Heart left ventricle (tissue), 16 donors: ENCODE results near the gene GNB1. TPM values are rescaled to one million over a fixed set of nuclear protein-coding genes. Genes with fewer than 3 reads are reported as not detected.

Experiments
- ATAC-seq, 4 donors: fragments of 200-7000 bp; cut with Tn5 transposase; one replicate each; pipeline ENCODE4 v1.9.1; 2020 to 2022; ENCODE audit warnings: moderate library complexity in 4 of 4, mild to moderate bottlenecking in 3 of 4, moderate number of reproducible peaks in 1 of 4
- DNase-seq, 5 donors: peaks; one replicate each; pipeline ENCODE4 v3.0.0-alpha.2; 2020
- H3K27ac ChIP-seq, 12 donors: fragments of 200-600 bp; sonication (generic) in 4 of 12; one replicate each; pipeline versions ENCODE4 v1.5.0 to v1.8.0; 2016 to 2022; ENCODE audit warnings: mild to moderate bottlenecking in 2 of 12
- H3K27me3 ChIP-seq, 9 donors: fragments of 200-600 bp; sonication (generic) in 2 of 9; one replicate each; pipeline versions ENCODE4 v1.5.1 to v1.8.0; 2016 to 2022; ENCODE audit warnings: mild to moderate bottlenecking in 3 of 9
- H3K36me3 ChIP-seq, 9 donors: fragments of 200-600 bp; sonication (generic) in 2 of 9; one replicate each; pipeline versions ENCODE4 v1.5.0 to v1.8.0; 2018 to 2022; ENCODE audit warnings: mild to moderate bottlenecking in 2 of 9
- H3K4me1 ChIP-seq, 12 donors: fragments of 200-600 bp; sonication (generic) in 4 of 12; one replicate each; pipeline versions ENCODE4 v1.5.0 to v1.8.0; 2016 to 2022; ENCODE audit warnings: mild to moderate bottlenecking in 3 of 12
- H3K4me3 ChIP-seq, 12 donors: fragments of 200-600 bp; sonication (generic) in 4 of 12; one replicate each; pipeline versions ENCODE4 v1.5.0 to v1.8.0; 2017 to 2022; ENCODE audit warnings: mild to moderate bottlenecking in 9 of 12, moderate library complexity in 4 of 12
- H3K9me3 ChIP-seq, 12 donors: fragments of 200-600 bp; sonication (generic) in 4 of 12; one replicate each; pipeline versions ENCODE4 v1.5.0 to v1.8.0; 2016 to 2022; ENCODE audit warnings: mild to moderate bottlenecking in 1 of 12
- CTCF ChIP-seq, 12 donors: fragments of 200-600 bp; sonication (generic) in 4 of 12; IDR thresholded peaks; one replicate each; pipeline versions ENCODE4 v1.5.0 to v1.8.0; 2018 to 2022; ENCODE audit warnings: antibody characterized with exemption in 12 of 12, mild to moderate bottlenecking in 5 of 12
- POLR2A ChIP-seq, 2 donors: fragments of 450-650 bp; IDR thresholded peaks; one replicate each; pipeline ENCODE4 v1.6.1; 2017; ENCODE audit warnings: antibody characterized with exemption in 2 of 2, mild to moderate bottlenecking in 2 of 2, moderate library complexity in 2 of 2
- WGBS, 4 donors: extraction: QIAGEN DNeasy Blood & Tissue Kit in 2 of 4; methylation state at CpG; one replicate each; pipeline versions ENCODE4 v1.1.5 to v1.1.7; 2013 to 2018; 5-methylcytosine and 5-hydroxymethylcytosine counted together
- intact Hi-C, 10 donors: fragments of 100-400 bp; cut with DNase I; formaldehyde crosslinking; loops; one replicate each; pipeline versions ENCODE4 v1.11.1 to v1.14.2; 2022
- polyA plus RNA-seq, 2 donors: library from polyadenylated mRNA; stranded (reverse); fragments of 200-250 nt; gene quantifications; one replicate each; pipeline ENCODE4 v1.2.3, GENCODE V29; 2013
- total RNA-seq, 9 donors: library from RNA; depleted of rRNA in 2 of 9; stranded (reverse); fragments of >200 nt in 2 of 9; fragmentation: NEBNext Ultra II Directional in 3 of 9; extraction: Animal tissue kit (Norgen Biotek cat#: 25700) in 3 of 9; gene quantifications; one replicate each; pipeline versions ENCODE4 v1.1.0 to v1.2.4, GENCODE V29; 2016 to 2023
- donor health status: ischemic (EF 13 %, LVEDD 7.1; RV severe dilation, severe dysfunction).
- donor health status: healthy with polysubstance abuse.
- donor health status: DM: no; HTN: yes; CAD: no.
- donor health status: DM: no; HTN: no; CAD: no.
- donor health status: ischemic (EF 25% LVEDD 6.9; RV normal size, moderate dysfunction).
- donor health status: ischemic (EF 25% LVEDD 5.7; RV mildly dilated, moderate dysfunction).
- donor health status: healthy.
- donor health status: DM: yes; HTN: yes; CAD: no.
- donor health status: ischemic (EF 35%, LVEDD 5.7; RV mildly dilated, moderate dysfunction).
- donor health status: nonischemic (EF 11% LVEDD 7.7; RV severe dilation, severe dysfunction).
- donor health status: DM: yes; HTN: yes; CAD: no.
- donor health status: PGD.
- donor health status: ischemic (EF 29% LVEDD 5.4; RV normal size, mild dysfunction).
- donor health status: nonischemic (EF 23%, LVEDD 6.1; RV moderate dilation, normal function).

GNB1 gene
- total and polyA plus RNA-seq, 11 donors = 52.9 to 275 (median 172) TPM

- H3K4me1 ChIP-seq = no peaks in the 10 kb centered on the region
- no peaks in the 10 kb centered on the region for H3K27me3 ChIP-seq
- H3K27ac ChIP-seq = no peak overlapping the region
- no peaks in the 10 kb centered on the region for H3K9me3 ChIP-seq
- no peak for ATAC-seq
- TF ChIP-seq POLR2A (IDR thresholded peaks at IDR 0.05) (no peak), CTCF (IDR thresholded peaks at IDR 0.05) (no peak)
- H3K36me3 ChIP-seq = peaks cover 0 to 93% (median 63%) of the 10 kb centered on the region in 9 donors
- no peak overlapping the region for H3K4me3 ChIP-seq
- WGBS, 4 donors = 79 to 83% (median 80%) methylated on average over 3 of the region's 3 CpGs
- no peak for DNase-seq
- intact Hi-C loops = no loop called here
These were observed 73.7 kb downstream of the GNB1 start for GRCh38 chr1:1817221-1817620.

GRCh38 chr1:1815606-1816281 is 75.1 kb downstream of the GNB1 start:
- no peaks in the 10 kb centered on the region for H3K27me3 ChIP-seq
- TF ChIP-seq CTCF (IDR thresholded peaks at IDR 0.05) = no peak
- TF ChIP-seq POLR2A (IDR thresholded peaks at IDR 0.05) = no peak
- peaks cover 0 to 93% (median 67%) of the 10 kb centered on the region in 9 donors for H3K36me3 ChIP-seq
- H3K9me3 ChIP-seq = no peaks in the 10 kb centered on the region
- DNase-seq = no peak
- intact Hi-C loops = no loop called here
- no peaks in the 10 kb centered on the region for H3K4me1 ChIP-seq
- 89 to 91% (median 90%) methylated on average over 14 of the region's 14 CpGs for WGBS, 4 donors
- no peak for ATAC-seq
- no peak overlapping the region for H3K4me3 ChIP-seq
- H3K27ac ChIP-seq = no peak overlapping the region

- 86 to 90% (median 89%) methylated on average over 6 of the region's 6 CpGs for WGBS, 4 donors
- H3K36me3 ChIP-seq = peaks cover 0 to 98% (median 80%) of the 10 kb centered on the region in 9 donors
- ATAC-seq = no peak
- peaks cover 0 to 12% (median 3%) of the 10 kb centered on the region in 12 donors for H3K4me1 ChIP-seq
- no peaks in the 10 kb centered on the region for H3K27me3 ChIP-seq
- no peak for DNase-seq
- no peak overlapping the region for H3K4me3 ChIP-seq
- intact Hi-C loops = loop anchor here in 1 of 10 donors (5.0 kb wide), 1 partner anchor 38 kb away; no protein-coding TSS in a partner anchor
- no peak for TF ChIP-seq POLR2A (IDR thresholded peaks at IDR 0.05)
- no peak overlapping the region for H3K27ac ChIP-seq
- no peaks in the 10 kb centered on the region for H3K9me3 ChIP-seq
These were observed 81.4 kb downstream of the GNB1 start for GRCh38 chr1:1809489-1809888.

- DNase-seq (no peak), ATAC-seq (no peak)
- H3K9me3 ChIP-seq = no peaks in the 10 kb centered on the region
- H3K4me3 ChIP-seq = no peak overlapping the region
- H3K27me3 ChIP-seq = no peaks in the 10 kb centered on the region
- intact Hi-C loops = loop anchor here in 1 of 10 donors (5.0 kb wide), 1 partner anchor 39 kb away; no protein-coding TSS in a partner anchor
- H3K27ac ChIP-seq = no peak overlapping the region
- peaks cover 0 to 12% (median 3%) of the 10 kb centered on the region in 12 donors for H3K4me1 ChIP-seq
- H3K36me3 ChIP-seq = peaks cover 0 to 98% (median 80%) of the 10 kb centered on the region in 9 donors
- 91 to 93% (median 93%) methylated on average over 10 of the region's 10 CpGs for WGBS, 4 donors
- no peak for TF ChIP-seq CTCF (IDR thresholded peaks at IDR 0.05)
These were observed 82.7 kb downstream of the GNB1 start for GRCh38 chr1:1808206-1808605.
